ENCODE measurements around the gene NUDT4. TPM values are rescaled to one million over a fixed set of nuclear protein-coding genes. Genes with fewer than 3 reads are reported as not detected.

Gene NUDT4
- total and polyA plus RNA-seq, 2 of the 4 experiments (the other 2 are of a cell fraction), result 23.6 to 25.6 TPM

GRCh38 chr12:93441617-93442410, 64.1 kb downstream of the NUDT4 start, which contains the start of gene UBE2N:
Gene UBE2N, minus strand, starts transcription at chr12:93441947. Its CDS starts 63 bp downstream, at chr12:93441884.
- intact Hi-C loops (cut with micrococcal nuclease), result loop anchor here (1.0 kb wide), 1 partner anchor 660 kb away; no protein-coding TSS in a partner anchor
- BruUV-seq (replicated peaks), result no TSS peak
- peak; percentile 24; the same call in 1 of the 2 replicates for TF ChIP-seq SMC3 (IDR thresholded peaks at IDR 0.05; ENCODE audit: low read depth, low read length)
- peak; percentile 75 for TF ChIP-seq BHLHE40 (IDR thresholded peaks at IDR 0.05; ENCODE audit: low read depth, low read length)
- TF ChIP-seq USF2 (IDR thresholded peaks at IDR 0.05; ENCODE audit: low read depth, low read length), result no peak
- peak; percentile 85; the same call in 1 of the 2 replicates for TF ChIP-seq MAZ (IDR thresholded peaks at IDR 0.05; ENCODE audit: borderline replicate concordance, low read depth, low read length)
- TF ChIP-seq NFE2L2 (IDR thresholded peaks at IDR 0.05; ENCODE audit: low read depth, low read length), result no peak
- TF ChIP-seq ELK1 (IDR thresholded peaks at IDR 0.05; ENCODE audit: borderline replicate concordance, low read depth, low read length), result no peak
- TF ChIP-seq MAFK (IDR thresholded peaks at IDR 0.05; ENCODE audit: low read depth, low read length), result no peak
- TF ChIP-seq MXI1 (IDR thresholded peaks at IDR 0.05; ENCODE audit: borderline replicate concordance, low read depth, low read length), result peak; percentile 62; the same call in 1 of the 2 replicates
- no peak for TF ChIP-seq CHD1 (IDR thresholded peaks at IDR 0.05; ENCODE audit: low read depth, low read length)
- no peak for TF ChIP-seq FOS (IDR thresholded peaks at IDR 0.05; ENCODE audit: low read depth, low read length)
- TF ChIP-seq, protein P1, sequence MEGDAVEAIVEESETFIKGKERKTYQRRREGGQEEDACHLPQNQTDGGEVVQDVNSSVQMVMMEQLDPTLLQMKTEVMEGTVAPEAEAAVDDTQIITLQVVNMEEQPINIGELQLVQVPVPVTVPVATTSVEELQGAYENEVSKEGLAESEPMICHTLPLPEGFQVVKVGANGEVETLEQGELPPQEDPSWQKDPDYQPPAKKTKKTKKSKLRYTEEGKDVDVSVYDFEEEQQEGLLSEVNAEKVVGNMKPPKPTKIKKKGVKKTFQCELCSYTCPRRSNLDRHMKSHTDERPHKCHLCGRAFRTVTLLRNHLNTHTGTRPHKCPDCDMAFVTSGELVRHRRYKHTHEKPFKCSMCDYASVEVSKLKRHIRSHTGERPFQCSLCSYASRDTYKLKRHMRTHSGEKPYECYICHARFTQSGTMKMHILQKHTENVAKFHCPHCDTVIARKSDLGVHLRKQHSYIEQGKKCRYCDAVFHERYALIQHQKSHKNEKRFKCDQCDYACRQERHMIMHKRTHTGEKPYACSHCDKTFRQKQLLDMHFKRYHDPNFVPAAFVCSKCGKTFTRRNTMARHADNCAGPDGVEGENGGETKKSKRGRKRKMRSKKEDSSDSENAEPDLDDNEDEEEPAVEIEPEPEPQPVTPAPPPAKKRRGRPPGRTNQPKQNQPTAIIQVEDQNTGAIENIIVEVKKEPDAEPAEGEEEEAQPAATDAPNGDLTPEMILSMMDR (conservative IDR thresholded peaks at IDR 0.05; ENCODE audit: low read depth, low read length), result no peak; the same call in 1 of the 2 replicates
- TF ChIP-seq RAD21 (IDR thresholded peaks at IDR 0.05; ENCODE audit: low read length), result peak; percentile 33; the same call in 1 of the 2 replicates
- no peak for TF ChIP-seq CEBPB (IDR thresholded peaks at IDR 0.05; ENCODE audit: low read depth, low read length)

More at GRCh38 chr12:93441617-93442410, 64.1 kb downstream of the NUDT4 start, which contains the start of gene UBE2N:
- peak within 1 kb of the TSS; percentile 17 for H3K18ac ChIP-seq (ENCODE audit: low read depth, low read length)
- H3K56ac ChIP-seq (ENCODE audit: extremely low read depth, insufficient read depth, low read length), result peak within 1 kb of the TSS; percentile 96
- peak within 1 kb of the TSS; percentile 78 for H2BK5ac ChIP-seq (ENCODE audit: low read depth, low read length, poor library complexity, severe bottlenecking)
- H3K27ac ChIP-seq (ENCODE audit: insufficient read depth, low read length), result peak within 1 kb of the TSS; percentile 97
- ATAC-seq (ENCODE audit: low read depth), result peak; percentile 95
- peak within 1 kb of the TSS; percentile 63 for H2BK120ac ChIP-seq (ENCODE audit: low read depth, low read length)
- WGBS, 2 experiments (ENCODE audit: extremely low coverage in 2 of 2, insufficient read length in 1 of 2), result 0% methylated on average over 47 of the region's 105 CpGs; no CpG with 5 or more reads in 1 of the 2 experiments
- peak within 1 kb of the TSS; percentile 80; the same call in 2 of the 3 replicates for H2BK15ac ChIP-seq (ENCODE audit: low read depth, low read length)
- H3K4me1 ChIP-seq (ENCODE audit: control insufficient read depth, insufficient read depth, low read length), result peaks cover 6% of the 10 kb centered on the region
- H4K5ac ChIP-seq (ENCODE audit: low read depth, low read length), result peak within 1 kb of the TSS; percentile 74
- ChIA-PET CTCF (interaction anchor here (0.5 kb wide), 1 partner anchor 26 kb away, joined by 4 read pairs; the partner anchor contains the start of gene MRPL42), POLR2A (ENCODE audit: unreplicated experiment) (no interaction called here)
- no peaks in the 10 kb centered on the region for H3K27me3 ChIP-seq (ENCODE audit: control insufficient read depth, insufficient read depth, low read length)
- in situ Hi-C loops (cut with MboI; ENCODE audit: low sequenced_read_pairs), result no loop called here
- peak within 1 kb of the TSS; percentile 97 for H3K14ac ChIP-seq (replicated peaks; ENCODE audit: low read depth, low read length)
- dilution Hi-C loops (cut with HindIII; ENCODE audit: low sequenced_read_pairs, unreplicated experiment), result no loop called here
- H2BK20ac ChIP-seq (ENCODE audit: low read depth, low read length), result peak within 1 kb of the TSS; percentile 28; the same call in 1 of the 2 replicates
- H3K36me3 ChIP-seq (ENCODE audit: control insufficient read depth, insufficient read depth, low read length), result no peaks in the 10 kb centered on the region
- H3K4me3 ChIP-seq (ENCODE audit: insufficient read depth, low read depth, low read length), result peak within 1 kb of the TSS; percentile 86
- peaks cover 44% of the 10 kb centered on the region for H4K20me1 ChIP-seq (ENCODE audit: insufficient read depth, low read length)
- H2AK9ac ChIP-seq (replicated peaks; ENCODE audit: low read depth, low read length, poor library complexity), result peak within 1 kb of the TSS; percentile 98
- peak within 1 kb of the TSS; percentile 94 for H3K4ac ChIP-seq (ENCODE audit: low read depth, low read length)
- H3K9me1 ChIP-seq (ENCODE audit: insufficient read depth, low read length), result peaks cover 11% of the 10 kb centered on the region
- peaks cover 3 to 21% of the 10 kb centered on the region in 2 experiments; a peak in 3 of 4 replicates for H3K79me1 ChIP-seq (ENCODE audit: low read depth in 1 of 2, low read length in 2 of 2)
- peak; percentile 93 for DNase-seq
- peak within 1 kb of the TSS; percentile 80 for H4K91ac ChIP-seq (ENCODE audit: insufficient read depth, low read depth, low read length)
- peak within 1 kb of the TSS; percentile 89 for H3K9ac ChIP-seq (ENCODE audit: low read depth, low read length)
- H3K9me3 ChIP-seq (ENCODE audit: control insufficient read depth, insufficient read depth, low read length), result no peaks in the 10 kb centered on the region
- H2AFZ ChIP-seq (replicated peaks; ENCODE audit: low read length, poor library complexity), result peak within 1 kb of the TSS; percentile 99
- H4K8ac ChIP-seq (ENCODE audit: low read depth in 2 of 2, low read length in 2 of 2), result peak within 1 kb of the TSS; percentile 90 to 95
- H3K23ac ChIP-seq (ENCODE audit: low read depth, low read length), result peak within 1 kb of the TSS; percentile 90
- H2AK5ac ChIP-seq (ENCODE audit: low read depth, low read length), result peak within 1 kb of the TSS; percentile 96
- H3K4me2 ChIP-seq (ENCODE audit: low read depth, low read length), result peak within 1 kb of the TSS; percentile 97

Measured in IMR-90 (cell line).